NT2/D1 (cell line): ENCODE measurements around the gene DTWD2.
"Not testable (repeated sequence)": the region's sequence is repeated elsewhere in the genome, so short reads cannot be mapped to it uniquely, and the experiment has no call there.

Source experiments
- DNase-seq: peaks from one replicate; pipeline ENCODE4 v3.0.0-alpha.2; 2011; ENCODE audit warnings: low read depth, low spot score
- H3K27me3 ChIP-seq: 2 replicates; pipeline ENCODE4 v1.6.0; 2011; ENCODE audit warnings: mild to moderate bottlenecking; ENCODE audit not compliant: insufficient read length, insufficient read depth
- H3K36me3 ChIP-seq: 2 replicates; pipeline ENCODE4 v1.6.1; 2011; ENCODE audit warnings: mild to moderate bottlenecking, low read length, mixed read lengths; ENCODE audit not compliant: insufficient read depth, insufficient read length
- H3K4me1 ChIP-seq: 2 replicates; pipeline ENCODE4 v1.5.1; 2011; ENCODE audit not compliant: insufficient read depth, insufficient read length
- H3K4me3 ChIP-seq: 2 replicates; pipeline ENCODE4 v1.5.1; 2011; ENCODE audit warnings: low read depth; ENCODE audit not compliant: insufficient read length
- H3K9ac ChIP-seq: 2 replicates; pipeline ENCODE4 v1.6.0; 2011; ENCODE audit warnings: low read depth; ENCODE audit not compliant: insufficient read length
- H3K9me3 ChIP-seq: 2 replicates; pipeline ENCODE4 v1.5.1; 2011; ENCODE audit warnings: mild to moderate bottlenecking, low read length; ENCODE audit not compliant: insufficient read depth
- SUZ12 ChIP-seq: IDR thresholded peaks from 2 replicates; pipeline ENCODE4 v1.6.1; 2011; ENCODE audit not compliant: insufficient read length, insufficient read depth; ENCODE audit errors: extremely low read depth
- YY1 ChIP-seq: IDR thresholded peaks from 2 replicates; pipeline ENCODE4 v1.6.1; 2011; ENCODE audit not compliant: insufficient read length, insufficient read depth
- ZNF274 ChIP-seq: IDR thresholded peaks from 2 replicates; pipeline ENCODE4 v1.6.1; 2011; ENCODE audit warnings: mild to moderate bottlenecking, low read depth, low read length

DTWD2 gene

GRCh38 chr5:118994595-118994994, 6.2 kb upstream of the DTWD2 start:
- TF ChIP-seq SUZ12 (no peak), ZNF274 (no peak), YY1 (no peak)
- H3K36me3 ChIP-seq = no peaks in the 10 kb centered on the region
- no peaks in the 10 kb centered on the region for H3K4me1 ChIP-seq
- no peak for DNase-seq
- no peak overlapping the region for H3K9ac ChIP-seq
- H3K9me3 ChIP-seq = peaks cover 12% of the 10 kb centered on the region
- no peak overlapping the region for H3K4me3 ChIP-seq
- no peaks in the 10 kb centered on the region for H3K27me3 ChIP-seq

- H3K27me3 ChIP-seq, H3K36me3 ChIP-seq, DNase-seq, H3K9ac ChIP-seq, H3K4me3 ChIP-seq, H3K4me1 ChIP-seq, H3K9me3 ChIP-seq: not testable (repeated sequence)
These were observed 4.8 kb upstream of the DTWD2 start for GRCh38 chr5:118993118-118993517.

- H3K4me1 ChIP-seq, H3K36me3 ChIP-seq, H3K27me3 ChIP-seq, H3K9ac ChIP-seq, DNase-seq, H3K4me3 ChIP-seq, H3K9me3 ChIP-seq: not testable (repeated sequence)
These were observed 3.7 kb upstream of the DTWD2 start for GRCh38 chr5:118992055-118992454.

GRCh38 chr5:118990582-118990981, 2.2 kb upstream of the DTWD2 start:
- Histone ChIP-seq H3K4me3 (no peak overlapping the region), H3K4me1 (no peaks in the 10 kb centered on the region), H3K27me3 (no peaks in the 10 kb centered on the region), H3K9ac (no peak overlapping the region), H3K9me3 (no peaks in the 10 kb centered on the region), H3K36me3 (no peaks in the 10 kb centered on the region)
- no peak for DNase-seq
- TF ChIP-seq SUZ12 (no peak), ZNF274 (no peak), YY1 (no peak)

- H3K4me3 ChIP-seq = no peak overlapping the region
- H3K9ac ChIP-seq = no peak overlapping the region
These were observed 1.5 kb upstream of the DTWD2 start for GRCh38 chr5:118989816-118990215.

GRCh38 chr5:118988866-118989180, 476 bp upstream of the DTWD2 start:
- no peak for TF ChIP-seq ZNF274
- no peak for TF ChIP-seq SUZ12
- no peak for TF ChIP-seq YY1
- no peaks in the 10 kb centered on the region for H3K4me1 ChIP-seq
- no peaks in the 10 kb centered on the region for H3K27me3 ChIP-seq
- no peaks in the 10 kb centered on the region for H3K36me3 ChIP-seq
- no peak for DNase-seq
- H3K9ac ChIP-seq = peak overlapping the region; percentile 0
- no peak overlapping the region for H3K4me3 ChIP-seq
- no peaks in the 10 kb centered on the region for H3K9me3 ChIP-seq

More at GRCh38 chr5:118989816-118990215, 1.5 kb upstream of the DTWD2 start:
- no peak for DNase-seq
- TF ChIP-seq YY1 (no peak), ZNF274 (no peak), SUZ12 (no peak)
- Histone ChIP-seq H3K4me1 (no peaks in the 10 kb centered on the region), H3K9me3 (no peaks in the 10 kb centered on the region), H3K36me3 (no peaks in the 10 kb centered on the region), H3K27me3 (no peaks in the 10 kb centered on the region)

GRCh38 chr5:118984602-118985001, 3.7 kb downstream of the DTWD2 start:
- TF ChIP-seq ZNF274 = no peak
- no peak for TF ChIP-seq SUZ12
- no peak for TF ChIP-seq YY1
- no peaks in the 10 kb centered on the region for H3K27me3 ChIP-seq
- no peaks in the 10 kb centered on the region for H3K36me3 ChIP-seq
- no peaks in the 10 kb centered on the region for H3K4me1 ChIP-seq
- DNase-seq = no peak
- no peak overlapping the region for H3K4me3 ChIP-seq
- H3K9me3 ChIP-seq = no peaks in the 10 kb centered on the region
- H3K9ac ChIP-seq = no peak overlapping the region

- no peak for DNase-seq
- no peak for TF ChIP-seq ZNF274
- no peak for TF ChIP-seq YY1
- no peak for TF ChIP-seq SUZ12
- Histone ChIP-seq H3K9me3 (no peaks in the 10 kb centered on the region), H3K4me3 (no peak overlapping the region), H3K36me3 (no peaks in the 10 kb centered on the region), H3K9ac (no peak overlapping the region), H3K4me1 (no peaks in the 10 kb centered on the region), H3K27me3 (no peaks in the 10 kb centered on the region)
These were observed 6.6 kb downstream of the DTWD2 start for GRCh38 chr5:118981783-118982182.
